Caco-2 (cell line): ENCODE data around the gene GPC6. TPM values are rescaled to one million over a fixed set of nuclear protein-coding genes. Genes with fewer than 3 reads are reported as not detected.

ENCODE experiments used
- BruUV-seq: library from RNA; stranded (reverse); fragments of 400-500 nt; replicated peaks from 2 replicates; lab custom pipeline; 2021; lab: Mats Ljungman, UMichigan
- CTCF ChIA-PET: fragments of 300-600 bp; sonication (Branson Sonifier 250); formaldehyde crosslinking; loops from one replicate; lab custom pipeline; 2022; ENCODE audit warnings: antibody characterized with exemption; lab: Charles Lee
- POLR2A ChIA-PET: fragments of 300-600 bp; sonication (Branson Sonifier 250); formaldehyde crosslinking; loops from one replicate; lab custom pipeline; 2022; ENCODE audit warnings: antibody characterized with exemption; lab: Charles Lee
- DNase-seq, 2 experiments: peaks; one replicate each; pipeline versions ENCODE4 v3.0.0 to v3.0.0-alpha.2; 2020 to 2022
- H3K27me3 ChIP-seq: replicated peaks from 2 replicates; pipeline ENCODE4 v1.6.0; 2011; ENCODE audit warnings: low read length; ENCODE audit not compliant: control insufficient read depth, insufficient read depth
- H3K36me3 ChIP-seq: 2 replicates; pipeline ENCODE4 v1.5.1; 2011; ENCODE audit warnings: low read length; ENCODE audit not compliant: control insufficient read depth, insufficient read depth
- H3K4me1 ChIP-seq: fragments of 250-450 bp; sonication (Bioruptor Pico); 2 replicates; pipeline ENCODE4 v1.5.1; 2020; ENCODE audit warnings: mild to moderate bottlenecking
- H3K4me3 ChIP-seq: 2 replicates; pipeline ENCODE4 v1.5.1; 2011; ENCODE audit warnings: low read depth, mild to moderate bottlenecking, control low read depth, low read length
- H3K9me3 ChIP-seq: fragments of 250-450 bp; sonication (Bioruptor Pico); 2 replicates; pipeline ENCODE4 v1.5.1; 2020; ENCODE audit warnings: mild to moderate bottlenecking, moderate library complexity
- H3K27ac Mint-ChIP-seq: one replicate; pipeline ENCODE4 v1.8.0; 2022; ENCODE audit warnings: mixed read lengths; ENCODE audit not compliant: unreplicated experiment
- H3K27me3 Mint-ChIP-seq: one replicate; pipeline ENCODE4 v1.8.0; 2022; ENCODE audit warnings: mixed read lengths; ENCODE audit not compliant: insufficient read depth, unreplicated experiment
- H3K36me3 Mint-ChIP-seq: one replicate; pipeline ENCODE4 v1.8.0; 2022; ENCODE audit warnings: mild to moderate bottlenecking, mixed read lengths; ENCODE audit not compliant: insufficient read depth, unreplicated experiment
- H3K4me1 Mint-ChIP-seq: one replicate; pipeline ENCODE4 v1.8.0; 2022; ENCODE audit warnings: low read depth, mixed read lengths; ENCODE audit not compliant: unreplicated experiment
- H3K4me3 Mint-ChIP-seq: one replicate; pipeline ENCODE4 v1.8.0; 2022; ENCODE audit warnings: mild to moderate bottlenecking, moderate library complexity, mixed read lengths; ENCODE audit not compliant: unreplicated experiment
- H3K9me3 Mint-ChIP-seq: one replicate; pipeline ENCODE4 v1.8.0; 2022; ENCODE audit warnings: mixed read lengths; ENCODE audit not compliant: unreplicated experiment
- CTCF ChIP-seq, 2 experiments: fragments of 200-600 bp in 1 of 2; IDR thresholded peaks; 1 replicate in 1 of 2; 2 replicates in 1 of 2; pipeline versions ENCODE4 v1.5.1 to v1.8.0; 2011 to 2022; ENCODE audit warnings: antibody characterized with exemption in 1 of 2, control low read depth in 1 of 2, inconsistent platforms in 1 of 2, low read depth in 1 of 2, low read length in 1 of 2, mild to moderate bottlenecking in 1 of 2, moderate library complexity in 1 of 2; ENCODE audit not compliant: insufficient read depth in 1 of 2, severe bottlenecking in 1 of 2, unreplicated experiment in 1 of 2
- intact Hi-C: fragments of 100-400 bp; cut with micrococcal nuclease; formaldehyde crosslinking; loops from one replicate; pipeline ENCODE4 v1.10.0; 2022; ENCODE audit not compliant: unreplicated experiment
- total RNA-seq: library from RNA; stranded (reverse); gene quantifications from 2 replicates; pipeline ENCODE4 v1.2.3, GENCODE V29; 2022

The GPC6 gene
- total RNA-seq, 1 experiment from 2014 or later: 0.16 TPM

GRCh38 chr13:93903909-93904308 lies 677.3 kb downstream of the GPC6 start:
- Histone ChIP-seq H3K4me3 (no peak overlapping the region), H3K36me3 (no peaks in the 10 kb centered on the region), H3K27me3 (no peaks in the 10 kb centered on the region), H3K4me1 (no peaks in the 10 kb centered on the region), H3K9me3 (no peaks in the 10 kb centered on the region)
- ChIA-PET CTCF (interaction anchor here (0.6 kb wide), 1 partner anchor 173 kb away, joined by 6 read pairs; no protein-coding TSS in a partner anchor), POLR2A (no interaction called here)
- H3K27ac Mint-ChIP-seq: no peak overlapping the region
- H3K9me3 Mint-ChIP-seq: no peaks in the 10 kb centered on the region
- peaks cover 11% of the 10 kb centered on the region for H3K27me3 Mint-ChIP-seq
- no TSS peak for BruUV-seq
- intact Hi-C loops: no loop called here
- H3K4me1 Mint-ChIP-seq: no peaks in the 10 kb centered on the region
- no peaks in the 10 kb centered on the region for H3K36me3 Mint-ChIP-seq
- H3K4me3 Mint-ChIP-seq: no peak overlapping the region
- no peak for DNase-seq
- TF ChIP-seq CTCF (IDR thresholded peaks at IDR 0.05; ENCODE audit: insufficient read depth in 1 of 2, low read depth in 1 of 2, low read length in 1 of 2, severe bottlenecking in 1 of 2, unreplicated experiment in 1 of 2): no peak

GRCh38 chr13:93915269-93915809 lies 688.7 kb downstream of the GPC6 start:
- BruUV-seq: no TSS peak
- Mint-ChIP-seq H3K4me3 (no peak overlapping the region), H3K4me1 (no peaks in the 10 kb centered on the region), H3K9me3 (no peaks in the 10 kb centered on the region), H3K27ac (no peak overlapping the region), H3K36me3 (no peaks in the 10 kb centered on the region), H3K27me3 (peaks cover 10% of the 10 kb centered on the region)
- intact Hi-C loops: no loop called here
- no peak for TF ChIP-seq CTCF (IDR thresholded peaks at IDR 0.05; ENCODE audit: insufficient read depth in 1 of 2, low read depth in 1 of 2, low read length in 1 of 2, severe bottlenecking in 1 of 2, unreplicated experiment in 1 of 2)
- ChIA-PET POLR2A (no interaction called here), CTCF (no interaction called here)
- Histone ChIP-seq H3K4me1 (no peaks in the 10 kb centered on the region), H3K4me3 (no peak overlapping the region), H3K9me3 (no peaks in the 10 kb centered on the region), H3K27me3 (no peaks in the 10 kb centered on the region), H3K36me3 (no peaks in the 10 kb centered on the region)
- DNase-seq: no peak

- intact Hi-C loops: no loop called here
- no peaks in the 10 kb centered on the region for H3K36me3 ChIP-seq
- H3K4me3 ChIP-seq: no peak overlapping the region
- H3K27me3 ChIP-seq: no peaks in the 10 kb centered on the region
- no peak for TF ChIP-seq CTCF (IDR thresholded peaks at IDR 0.05; ENCODE audit: insufficient read depth in 1 of 2, low read depth in 1 of 2, low read length in 1 of 2, severe bottlenecking in 1 of 2, unreplicated experiment in 1 of 2)
- BruUV-seq: no TSS peak
- H3K36me3 Mint-ChIP-seq: no peaks in the 10 kb centered on the region
- ChIA-PET CTCF (no interaction called here), POLR2A (no interaction called here)
- H3K4me3 Mint-ChIP-seq: no peak overlapping the region
- no peaks in the 10 kb centered on the region for H3K4me1 Mint-ChIP-seq
- no peak for DNase-seq
- H3K27me3 Mint-ChIP-seq: peaks cover 13% of the 10 kb centered on the region
- H3K4me1 ChIP-seq: no peaks in the 10 kb centered on the region
- H3K27ac Mint-ChIP-seq: no peak overlapping the region
- no peaks in the 10 kb centered on the region for H3K9me3 ChIP-seq
- H3K9me3 Mint-ChIP-seq: no peaks in the 10 kb centered on the region
These were observed 695.7 kb downstream of the GPC6 start for GRCh38 chr13:93922063-93922855.
